HepG2 (cell line): ENCODE results near the gene CDX1. TPM values are rescaled to one million over a fixed set of nuclear protein-coding genes. Genes with fewer than 3 reads are reported as not detected.

Experiments
- AFF4 ChIP-seq: sonication (generic); formaldehyde crosslinking; IDR thresholded peaks from 2 replicates; pipeline ENCODE4 v1.4.0; 2020; ENCODE audit warnings: missing genetic modification reagents
- DDIT3 ChIP-seq: sonication (generic); formaldehyde crosslinking; IDR thresholded peaks from 2 replicates; pipeline ENCODE4 v1.4.0; 2020; ENCODE audit warnings: mild to moderate bottlenecking, missing genetic modification reagents
- E2F1 ChIP-seq: sonication (generic); formaldehyde crosslinking; IDR thresholded peaks from 2 replicates; pipeline ENCODE4 v1.5.0; 2020; ENCODE audit warnings: missing genetic modification reagents
- HNF4A ChIP-seq: sonication (generic); formaldehyde crosslinking; IDR thresholded peaks from 2 replicates; pipeline ENCODE4 v1.4.0; 2020; ENCODE audit warnings: missing genetic modification reagents
- HNF4G ChIP-seq, 2 experiments: sonication (generic) in 1 of 2; formaldehyde crosslinking in 1 of 2; IDR thresholded peaks; 2 replicates each; pipeline versions ENCODE4 v1.4.0 to v1.6.1; 2011 to 2020; ENCODE audit warnings: borderline replicate concordance in 2 of 2, low read depth in 2 of 2, mild to moderate bottlenecking in 2 of 2, low read length in 1 of 2, missing genetic modification reagents in 1 of 2, moderate library complexity in 1 of 2
- ISL2 ChIP-seq: sonication (generic); formaldehyde crosslinking; IDR thresholded peaks from 2 replicates; pipeline ENCODE4 v1.5.0; 2020; ENCODE audit warnings: missing genetic modification reagents
- MBD4 ChIP-seq: IDR thresholded peaks from 2 replicates; pipeline ENCODE4 v1.6.1; 2012; ENCODE audit warnings: low read length, inconsistent platforms, borderline replicate concordance
- NAIF1 ChIP-seq: sonication (generic); formaldehyde crosslinking; IDR thresholded peaks from 2 replicates; pipeline ENCODE4 v1.5.0; 2020; ENCODE audit warnings: mild to moderate bottlenecking, missing genetic modification reagents, borderline replicate concordance
- NR1H2 ChIP-seq: sonication (generic); formaldehyde crosslinking; IDR thresholded peaks from 2 replicates; pipeline ENCODE4 v1.8.1; 2022; ENCODE audit warnings: low read depth, missing genetic modification reagents, borderline replicate concordance
- PATZ1 ChIP-seq: sonication (generic); formaldehyde crosslinking; IDR thresholded peaks from 2 replicates; pipeline ENCODE4 v1.4.0; 2020; ENCODE audit warnings: missing genetic modification reagents
- PAXIP1 ChIP-seq: sonication (generic); formaldehyde crosslinking; conservative IDR thresholded peaks from 2 replicates; pipeline ENCODE4 v1.4.0; 2020; ENCODE audit warnings: mild to moderate bottlenecking, missing genetic modification reagents, moderate library complexity
- PHF21A ChIP-seq: sonication (generic); formaldehyde crosslinking; IDR thresholded peaks from 2 replicates; pipeline ENCODE4 v1.5.0; 2020; ENCODE audit warnings: mild to moderate bottlenecking, missing genetic modification reagents
- ZFY ChIP-seq: sonication (generic); formaldehyde crosslinking; IDR thresholded peaks from 2 replicates; pipeline ENCODE4 v1.4.0; 2020; ENCODE audit warnings: missing genetic modification reagents
- ZNF3 ChIP-seq: IDR thresholded peaks from 2 replicates; pipeline ENCODE4 v1.7.0; 2017; ENCODE audit warnings: inconsistent platforms
- ZNF619 ChIP-seq: sonication (generic); formaldehyde crosslinking; IDR thresholded peaks from 2 replicates; pipeline ENCODE4 v1.4.0; 2020; ENCODE audit warnings: mild to moderate bottlenecking, missing genetic modification reagents
- ZNF629 ChIP-seq: sonication (generic); formaldehyde crosslinking; conservative IDR thresholded peaks from 2 replicates; pipeline ENCODE4 v1.5.0; 2020; ENCODE audit warnings: missing genetic modification reagents
- polyA plus RNA-seq, 8 experiments: library from polyadenylated mRNA; depleted of rRNA in 3 of 8; stranded (reverse) in 7 of 8; unstranded in 1 of 8; fragments of >200 nt; fragmentation: Illumina TruSeq in 4 of 8; extraction: Trizol in 4 of 8; gene quantifications; 2 replicates each; pipeline versions ENCODE4 v1.2.1 to v1.2.3, GENCODE V29; 2011 to 2016; ENCODE audit warnings: low read depth in 4 of 8, missing spikeins in 1 of 8, mixed read lengths in 1 of 8; ENCODE audit not compliant: insufficient read depth in 1 of 8
- total RNA-seq, 5 experiments: library from RNA; depleted of rRNA; stranded (reverse); fragments of >200 nt; fragmentation: Illumina TruSeq; extraction: Trizol; gene quantifications; 2 replicates each; pipeline ENCODE4 v1.2.3, GENCODE V29; 2016; ENCODE audit warnings: low read depth in 1 of 5

CDX1 gene
- total and polyA plus RNA-seq, 2 of the 13 experiments (the other 11 are each of a cell fraction or from before 2014, with no cell fraction given): not detected

- TF ChIP-seq AFF4 (CRISPR knock-in tag) (no peak), DDIT3 (no peak), NAIF1 (CRISPR knock-in tag) (no peak), MBD4 (no peak), PHF21A (CRISPR knock-in tag) (0 out of 2 replicates have a peak, but pooled peaks have one; percentile 19), PAXIP1 (CRISPR knock-in tag) (0 out of 2 replicates have a peak, but pooled peaks have one; percentile 27), HNF4G (IDR thresholded peaks at IDR 0.05; ENCODE audit: borderline replicate concordance, low read depth, low read length) (peak; percentile 53), HNF4G (CRISPR knock-in tag; IDR thresholded peaks at IDR 0.05; ENCODE audit: borderline replicate concordance, low read depth) (no peak), ZFY (CRISPR knock-in tag) (peak; percentile 0; the same call in 1 of the 2 replicates), ZNF619 (CRISPR knock-in tag) (no peak), ISL2 (CRISPR knock-in tag) (no peak), ZNF3 (CRISPR knock-in tag) (no peak), HNF4A (CRISPR knock-in tag) (peak; percentile 67), NR1H2 (CRISPR knock-in tag) (no peak), ZNF629 (CRISPR knock-in tag) (no peak), PATZ1 (CRISPR knock-in tag) (peak; percentile 54; the same call in 1 of the 2 replicates), E2F1 (CRISPR knock-in tag) (no peak)
Observed at GRCh38 chr5:150184990-150185912, 18.7 kb downstream of the CDX1 start (continued).
